Activated CD4-positive, alpha-beta memory T cell treated with anti-CD3 and anti-CD28 coated beads for 36 hours (primary cell): Measurements from ENCODE around the gene AGL. TPM values are rescaled to one million over a fixed set of nuclear protein-coding genes. Genes with fewer than 3 reads are reported as not detected.
A peak's percentile ranks its signal among the peaks of the same experiment; 100 is the strongest.
"Not testable (repeated sequence)": the region's sequence is repeated elsewhere in the genome, so short reads cannot be mapped to it uniquely, and the experiment has no call there.

ENCODE experiments used
- CTCF ChIA-PET: fragments of 350-600 bp; sonication (Branson Sonifier 250); formaldehyde crosslinking; loops from one replicate; lab custom pipeline; 2021; ENCODE audit warnings: antibody characterized with exemption, inconsistent platforms; lab: Charles Lee
- POLR2A ChIA-PET: fragments of 350-600 bp; sonication (Branson Sonifier 250); formaldehyde crosslinking; loops from one replicate; lab custom pipeline; 2021; ENCODE audit warnings: antibody characterized with exemption; lab: Charles Lee
- DNase-seq: peaks from one replicate; pipeline ENCODE4 v3.0.0-alpha.2; 2020
- H3K27ac Mint-ChIP-seq: one replicate; pipeline ENCODE4 v1.8.0; 2021; ENCODE audit warnings: mixed read lengths
- H3K27me3 Mint-ChIP-seq: one replicate; pipeline ENCODE4 v1.8.0; 2021; ENCODE audit warnings: mixed read lengths
- H3K36me3 Mint-ChIP-seq: one replicate; pipeline ENCODE4 v1.8.0; 2021; ENCODE audit warnings: mixed read lengths
- H3K4me1 Mint-ChIP-seq: one replicate; pipeline ENCODE4 v1.8.0; 2021; ENCODE audit warnings: low read depth, mixed read lengths
- H3K4me3 Mint-ChIP-seq: one replicate; pipeline ENCODE4 v1.8.0; 2021; ENCODE audit warnings: mild to moderate bottlenecking, mixed read lengths
- H3K9me3 Mint-ChIP-seq: one replicate; pipeline ENCODE4 v1.8.0; 2021; ENCODE audit warnings: mixed read lengths
- intact Hi-C: fragments of 100-400 bp; cut with micrococcal nuclease; formaldehyde crosslinking; loops from one replicate; pipeline ENCODE4 v1.15.1; 2023
- total RNA-seq, 2 experiments: library from RNA; stranded (reverse); gene quantifications; one replicate each; pipeline ENCODE4 v1.2.3, GENCODE V29; 2021

The AGL gene
- total RNA-seq, 2 experiments from 2014 or later = 19.0 to 19.7 TPM

DNA sequence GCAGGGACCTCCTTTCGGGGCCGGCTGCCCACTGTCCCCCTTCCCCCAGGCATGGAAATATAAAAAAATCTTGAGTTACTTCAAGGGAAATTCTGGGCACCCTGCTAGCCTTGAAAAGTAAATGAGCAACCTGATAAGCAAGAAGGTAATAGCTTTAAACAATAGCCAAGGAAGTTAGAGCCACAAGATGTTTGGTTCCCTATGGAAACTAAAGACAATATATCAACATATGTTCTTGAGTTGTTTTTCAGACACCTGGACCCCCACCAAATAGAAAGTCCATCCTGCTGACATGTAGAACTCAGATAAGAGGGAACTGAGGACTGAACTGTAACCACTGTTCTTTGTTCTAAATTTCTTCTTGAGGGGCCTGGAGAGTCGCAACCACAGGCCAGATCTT lies 100.3 kb downstream of the AGL start:
- no peak for DNase-seq
- Mint-ChIP-seq H3K4me3 (no peak overlapping the region), H3K4me1 (no peaks in the 10 kb centered on the region), H3K36me3 (no peaks in the 10 kb centered on the region), H3K27me3 (no peaks in the 10 kb centered on the region), H3K9me3 (no peaks in the 10 kb centered on the region), H3K27ac (no peak overlapping the region)
- ChIA-PET CTCF (no interaction called here), POLR2A (no interaction called here)
- intact Hi-C loops = no loop called here

DNA sequence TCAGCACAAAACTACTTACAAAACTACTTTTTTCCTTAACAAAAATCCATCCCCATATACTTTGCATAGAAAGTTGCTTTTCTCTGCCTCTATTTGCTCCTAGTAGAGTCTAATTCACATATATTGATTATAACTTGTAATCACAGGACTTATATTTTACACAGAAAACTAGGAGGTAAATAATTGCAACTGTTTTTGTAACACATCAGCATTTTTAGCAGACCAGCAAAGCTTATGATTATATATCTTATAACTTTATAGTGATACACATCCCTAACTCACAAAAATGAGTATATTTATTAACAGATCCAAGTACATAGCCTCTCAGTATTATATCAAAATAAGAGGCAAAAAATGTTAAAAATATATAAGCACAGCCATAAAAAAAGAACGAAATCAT lies 102.4 kb downstream of the AGL start:
- CTCF ChIA-PET = interaction anchor here (0.6 to 1.1 kb wide), 2 partner anchors 47 to 617 kb away, joined by 3 read pairs; no protein-coding TSS in a partner anchor

DNA sequence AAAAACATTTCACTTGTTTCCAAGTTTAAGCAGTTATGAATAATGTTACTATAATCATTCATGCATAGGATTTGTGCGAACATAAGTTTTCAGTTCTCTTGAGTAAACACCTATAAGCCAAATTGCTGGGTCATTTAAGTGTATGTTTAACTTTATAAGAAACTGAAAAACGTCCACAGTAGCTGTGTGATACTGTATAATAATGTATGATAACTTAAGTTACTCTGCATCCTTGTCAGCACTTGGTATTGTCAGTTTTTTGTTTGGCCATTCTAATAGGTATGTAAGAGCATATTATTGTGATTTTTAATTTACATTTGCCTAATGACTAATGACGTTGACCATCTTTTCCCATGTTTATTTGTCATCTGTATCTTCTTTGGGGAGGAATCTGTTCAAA lies 105.2 kb downstream of the AGL start:
- Mint-ChIP-seq H3K36me3 (no peaks in the 10 kb centered on the region), H3K27me3 (no peaks in the 10 kb centered on the region), H3K9me3 (no peaks in the 10 kb centered on the region), H3K27ac (no peak overlapping the region), H3K4me3 (no peak overlapping the region), H3K4me1 (no peaks in the 10 kb centered on the region)
- no peak for DNase-seq
- intact Hi-C loops = no loop called here
- ChIA-PET POLR2A (no interaction called here), CTCF (no interaction called here)

More for the DNA sequence above, 102.4 kb downstream of the AGL start:
- intact Hi-C loops = no loop called here
- Mint-ChIP-seq H3K27me3 (no peaks in the 10 kb centered on the region), H3K4me3 (no peak overlapping the region), H3K4me1 (no peaks in the 10 kb centered on the region), H3K9me3 (no peaks in the 10 kb centered on the region), H3K27ac (no peak overlapping the region), H3K36me3 (no peaks in the 10 kb centered on the region)
- no peak for DNase-seq
- POLR2A ChIA-PET = no interaction called here

DNA sequence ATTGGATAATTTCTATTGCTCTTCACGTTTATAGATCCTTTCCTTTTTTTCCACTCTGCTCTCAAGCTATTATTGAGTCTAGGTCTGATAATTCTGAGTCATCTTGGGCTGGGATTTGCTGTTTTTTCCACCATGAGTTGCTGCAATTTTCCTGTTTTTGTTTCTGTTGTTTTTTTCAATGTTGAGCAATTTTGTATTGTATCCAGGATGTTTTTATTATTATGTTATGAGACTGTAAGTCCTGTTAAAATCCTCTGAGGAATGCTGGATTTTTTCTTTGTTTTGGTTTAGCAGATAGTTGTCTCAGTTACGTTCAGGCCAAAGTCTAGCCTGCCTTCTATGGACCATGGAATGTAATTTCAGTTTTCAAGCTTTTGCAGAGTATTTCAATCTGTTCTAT lies 106.6 kb downstream of the AGL start:
- no peaks in the 10 kb centered on the region for H3K4me1 Mint-ChIP-seq
- no peak for DNase-seq
- ChIA-PET CTCF (no interaction called here), POLR2A (no interaction called here)
- H3K4me3 Mint-ChIP-seq = no peak overlapping the region
- no peaks in the 10 kb centered on the region for H3K36me3 Mint-ChIP-seq
- no peaks in the 10 kb centered on the region for H3K27me3 Mint-ChIP-seq
- H3K9me3 Mint-ChIP-seq = no peaks in the 10 kb centered on the region
- no peak overlapping the region for H3K27ac Mint-ChIP-seq
- intact Hi-C loops = no loop called here

DNA sequence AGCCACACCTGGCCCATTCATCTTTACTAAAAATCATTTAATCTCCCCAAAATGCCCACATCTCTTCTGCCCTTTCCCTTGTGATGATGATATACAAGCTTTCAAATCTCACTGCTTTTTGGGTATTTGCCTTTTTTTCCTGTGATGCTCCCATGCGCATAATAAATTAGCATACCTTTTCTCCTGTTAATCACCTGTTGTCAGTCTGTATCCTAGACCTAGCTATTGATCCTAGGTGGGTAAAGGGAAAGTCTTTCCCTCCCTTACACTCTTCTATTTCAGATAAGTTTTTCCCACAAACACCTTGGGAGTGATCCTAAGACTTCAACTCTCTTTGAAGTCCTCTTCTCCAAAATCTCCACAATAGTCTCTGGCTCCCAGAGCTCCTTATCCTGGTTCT lies 107.7 kb downstream of the AGL start:
- CTCF ChIA-PET = no interaction called here
- H3K27me3 Mint-ChIP-seq = no peaks in the 10 kb centered on the region
- no peak for DNase-seq
- H3K9me3 Mint-ChIP-seq = no peaks in the 10 kb centered on the region
- no peaks in the 10 kb centered on the region for H3K36me3 Mint-ChIP-seq
- H3K27ac Mint-ChIP-seq = no peak overlapping the region
- intact Hi-C loops = no loop called here
- no peak overlapping the region for H3K4me3 Mint-ChIP-seq
- H3K4me1 Mint-ChIP-seq = no peaks in the 10 kb centered on the region
- POLR2A ChIA-PET = interaction anchor here (0.6 kb wide), 1 partner anchor 1155 kb away, joined by 3 read pairs; no protein-coding TSS in a partner anchor

DNA sequence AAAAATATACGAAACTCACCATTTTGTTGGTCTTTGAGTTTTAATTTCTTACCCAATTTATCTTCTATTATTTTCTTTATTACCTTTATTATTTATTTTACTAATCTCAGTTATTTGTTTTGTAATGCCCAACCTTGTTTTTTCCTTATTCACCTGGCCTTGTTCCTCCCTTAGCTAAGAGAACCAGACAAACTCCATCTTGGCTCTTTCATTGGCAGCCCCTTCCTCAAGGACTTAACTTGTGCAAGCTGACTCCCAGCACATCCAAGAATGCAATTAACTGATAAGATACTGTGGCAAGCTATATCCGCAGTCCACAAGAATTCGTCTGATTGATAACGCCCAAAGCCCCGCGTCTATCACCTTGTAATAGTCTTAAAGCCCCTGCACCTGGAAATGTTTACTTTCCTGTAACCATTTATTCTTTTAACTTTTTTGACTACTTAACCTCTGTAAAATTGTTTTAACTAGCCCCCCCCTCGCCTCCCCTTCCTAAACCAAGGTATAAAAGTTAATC lies 109.1 kb downstream of the AGL start:
- H3K9me3 Mint-ChIP-seq, H3K27ac Mint-ChIP-seq, intact Hi-C loops, H3K27me3 Mint-ChIP-seq, POLR2A ChIA-PET, H3K36me3 Mint-ChIP-seq, H3K4me3 Mint-ChIP-seq, DNase-seq, H3K4me1 Mint-ChIP-seq, CTCF ChIA-PET: not testable (repeated sequence)

DNA sequence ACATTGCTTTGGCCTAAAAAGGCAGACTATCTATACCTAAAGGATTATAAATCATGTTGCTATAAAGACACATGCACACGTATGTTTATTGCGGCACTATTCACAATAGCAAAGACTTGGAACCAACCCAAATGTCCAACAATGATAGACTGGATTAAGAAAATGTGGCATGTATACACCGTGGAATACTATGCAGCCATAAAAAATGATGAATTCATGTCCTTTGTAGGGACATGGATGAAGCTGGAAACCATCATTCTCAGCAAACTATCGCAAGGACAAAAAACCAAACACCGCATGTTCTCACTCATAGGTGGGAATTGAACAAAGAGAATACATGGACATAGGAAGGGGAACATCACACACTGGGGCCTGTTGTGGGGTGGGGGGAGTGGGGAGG lies 110.1 kb downstream of the AGL start:
- H3K4me1 Mint-ChIP-seq, CTCF ChIA-PET, H3K9me3 Mint-ChIP-seq, H3K36me3 Mint-ChIP-seq, DNase-seq, H3K4me3 Mint-ChIP-seq, POLR2A ChIA-PET, H3K27me3 Mint-ChIP-seq, H3K27ac Mint-ChIP-seq: not testable (repeated sequence)
- intact Hi-C loops = loop anchor here (10.0 kb wide), 1 partner anchor 495 kb away; no protein-coding TSS in a partner anchor

DNA sequence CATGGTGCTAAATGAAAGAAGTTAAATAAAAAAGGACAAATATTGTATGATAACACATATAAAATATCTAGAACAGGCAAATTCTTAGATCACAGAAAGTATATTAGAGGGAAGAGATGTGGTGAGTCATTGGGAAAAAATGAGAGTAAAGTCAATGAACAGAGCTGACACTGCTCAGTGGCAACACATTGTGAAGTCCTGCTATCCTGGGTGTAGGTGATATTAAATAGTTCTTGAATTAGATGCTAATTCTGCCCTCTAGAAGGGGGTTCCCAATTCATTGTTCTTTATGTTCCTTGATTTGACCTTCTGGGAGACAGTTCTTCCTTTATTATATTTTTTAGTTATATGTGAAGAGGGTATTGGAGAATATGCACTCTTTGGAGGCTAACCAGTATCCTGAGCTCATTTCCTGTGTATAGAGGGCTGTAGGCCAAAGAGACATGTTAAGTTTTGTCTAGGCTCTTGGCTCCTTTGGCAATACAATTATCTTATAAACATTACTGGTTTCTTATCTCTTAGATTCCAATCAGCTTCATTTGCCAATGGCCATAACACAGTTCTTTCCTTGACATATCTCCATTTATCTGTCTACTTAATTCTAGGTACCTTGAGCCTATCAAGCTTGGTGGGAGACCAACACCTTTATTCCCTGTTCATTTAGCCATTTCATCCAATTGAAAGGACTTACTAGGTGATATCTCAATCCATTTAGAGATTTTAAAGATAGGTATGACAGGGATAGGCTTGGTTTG lies 113.1 kb downstream of the AGL start:
- CTCF ChIA-PET = no interaction called here
- peaks cover under 1% of the 10 kb centered on the region for H3K4me1 Mint-ChIP-seq
- DNase-seq = no peak
- POLR2A ChIA-PET = no interaction called here
- no peak overlapping the region for H3K27ac Mint-ChIP-seq
- H3K9me3 Mint-ChIP-seq = no peaks in the 10 kb centered on the region
- H3K36me3 Mint-ChIP-seq = no peaks in the 10 kb centered on the region
- no peak overlapping the region for H3K4me3 Mint-ChIP-seq
- no peaks in the 10 kb centered on the region for H3K27me3 Mint-ChIP-seq
- intact Hi-C loops = loop anchor here (10.0 kb wide), 1 partner anchor 492 kb away; no protein-coding TSS in a partner anchor

DNA sequence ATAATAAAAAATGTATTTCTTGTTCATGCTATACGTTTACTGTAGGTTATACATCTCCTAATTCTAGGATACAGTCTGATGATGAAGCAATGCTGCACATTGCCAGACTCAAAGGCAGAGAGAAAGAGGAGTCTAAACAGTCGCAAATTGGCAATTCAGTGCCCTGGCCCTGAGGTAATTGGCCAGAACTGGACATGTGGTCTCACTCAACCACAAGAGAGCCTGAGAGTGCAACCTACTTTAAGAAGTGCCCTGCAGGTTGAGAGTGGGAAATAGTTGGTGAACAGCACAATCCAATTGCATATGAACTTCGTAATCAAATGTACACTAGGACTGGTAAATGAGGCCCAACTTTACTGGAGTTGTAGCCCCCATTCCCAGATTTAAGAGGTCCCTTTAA lies 114.6 kb downstream of the AGL start:
- ChIA-PET POLR2A (no interaction called here), CTCF (no interaction called here)
- H3K4me1 Mint-ChIP-seq = peaks cover 6% of the 10 kb centered on the region
- H3K27ac Mint-ChIP-seq = no peak overlapping the region
- H3K27me3 Mint-ChIP-seq = no peaks in the 10 kb centered on the region
- DNase-seq = no peak
- intact Hi-C loops = loop anchor here (10.0 kb wide), 1 partner anchor 490 kb away; no protein-coding TSS in a partner anchor
- no peak overlapping the region for H3K4me3 Mint-ChIP-seq
- H3K36me3 Mint-ChIP-seq = no peaks in the 10 kb centered on the region
- no peaks in the 10 kb centered on the region for H3K9me3 Mint-ChIP-seq

DNA sequence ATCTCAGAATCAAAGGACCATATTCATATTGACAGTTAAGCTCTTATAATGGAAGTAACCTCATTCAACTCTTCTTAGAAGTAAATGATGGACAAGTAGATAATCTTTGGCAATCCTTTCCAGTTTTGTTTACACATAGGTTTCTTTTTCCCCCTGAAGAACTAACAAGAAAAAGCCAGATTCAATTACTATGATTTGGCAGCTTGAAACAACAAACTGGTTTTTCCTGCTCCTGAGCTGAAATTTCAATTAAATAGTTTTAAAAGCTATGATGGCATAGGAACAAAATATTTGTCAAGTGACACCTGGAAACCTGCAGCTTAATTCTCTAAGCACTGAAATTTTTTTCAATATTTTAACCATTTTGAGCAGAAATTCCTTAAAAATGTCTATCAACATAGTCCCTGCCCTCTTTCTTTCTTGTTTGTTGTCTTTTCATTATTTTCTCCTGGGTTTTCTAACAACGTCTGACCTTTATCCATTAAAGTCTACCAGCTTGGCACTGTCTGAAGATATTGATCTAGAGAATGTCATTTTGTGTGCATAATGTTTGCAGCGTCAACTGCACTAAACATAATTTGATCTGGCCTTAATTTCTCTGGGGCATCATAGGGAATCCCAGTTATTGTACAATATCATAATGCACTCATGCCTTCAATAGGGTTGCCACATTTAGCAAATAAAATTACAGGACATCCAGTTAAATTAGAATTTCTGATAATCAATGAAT lies 115.7 kb downstream of the AGL start:
- Mint-ChIP-seq H3K4me3 (no peak overlapping the region), H3K36me3 (no peaks in the 10 kb centered on the region), H3K9me3 (no peaks in the 10 kb centered on the region), H3K4me1 (peaks cover 11% of the 10 kb centered on the region), H3K27me3 (no peaks in the 10 kb centered on the region), H3K27ac (no peak overlapping the region)
- intact Hi-C loops = loop anchor here (10.0 kb wide), 1 partner anchor 489 kb away; no protein-coding TSS in a partner anchor
- DNase-seq = no peak
- CTCF ChIA-PET = no interaction called here
- POLR2A ChIA-PET = no interaction called here

DNA sequence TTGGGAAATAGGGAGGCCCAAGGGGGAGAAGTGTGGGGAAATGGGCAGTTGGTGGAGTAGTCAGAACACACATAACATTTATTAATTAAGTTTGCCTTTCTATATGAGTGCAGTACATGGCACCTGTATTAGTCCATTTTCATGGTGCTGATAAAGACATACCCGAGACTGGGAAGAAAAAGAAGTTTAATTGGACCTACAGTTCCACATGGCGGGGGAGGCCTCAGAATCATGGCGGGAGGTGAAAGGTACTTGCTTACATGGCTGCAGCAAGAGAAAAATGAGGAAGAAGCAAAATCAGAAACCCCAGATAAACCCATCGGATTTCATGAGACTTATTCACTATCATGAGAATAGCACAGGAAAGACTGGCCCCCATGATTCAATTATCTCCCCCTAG lies 118.1 kb downstream of the AGL start:
- H3K4me3 Mint-ChIP-seq = no peak overlapping the region

DNA sequence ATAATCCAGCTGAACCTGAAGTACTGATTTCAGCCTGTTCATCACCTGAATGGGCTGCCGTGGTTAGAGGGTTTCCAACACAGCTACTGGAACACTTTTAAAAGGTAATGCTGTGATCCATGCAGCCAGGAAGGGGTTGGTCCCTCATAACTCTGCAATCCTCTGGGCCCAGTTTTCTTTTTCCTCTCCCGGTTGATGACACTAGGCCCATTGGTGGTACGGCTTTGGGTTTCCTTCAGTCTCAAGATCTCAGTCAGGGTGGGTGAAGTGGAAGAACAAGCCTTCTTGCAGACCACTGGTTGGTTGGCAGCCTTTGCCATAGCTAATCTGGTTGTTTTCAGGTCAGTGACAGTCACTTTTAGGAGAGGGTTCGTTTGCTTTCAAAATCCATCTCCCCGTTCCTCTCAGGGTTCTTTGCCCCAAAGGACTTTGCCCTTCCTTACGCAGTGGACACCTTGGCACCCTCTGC lies 119.1 kb downstream of the AGL start:
- no peaks in the 10 kb centered on the region for H3K36me3 Mint-ChIP-seq
- H3K27me3 Mint-ChIP-seq = no peaks in the 10 kb centered on the region
- no peak for DNase-seq
- intact Hi-C loops = loop anchor here (10.0 kb wide), 1 partner anchor 486 kb away; no protein-coding TSS in a partner anchor
- no peaks in the 10 kb centered on the region for H3K9me3 Mint-ChIP-seq
- peaks cover 18% of the 10 kb centered on the region for H3K4me1 Mint-ChIP-seq
- ChIA-PET POLR2A (interaction anchor here (0.6 to 1.6 kb wide), 5 partner anchors 29 to 474 kb away, joined by 3 to 12 read pairs (median 3); a partner anchor contains a TSS), CTCF (interaction anchor here (1.0 to 1.4 kb wide), 3 partner anchors 56 to 494 kb away, joined by 3 read pairs; a partner anchor contains a TSS)
- H3K27ac Mint-ChIP-seq = peak overlapping the region; percentile 82
- peak overlapping the region; percentile 100 for H3K4me3 Mint-ChIP-seq

More for the DNA sequence above, 118.1 kb downstream of the AGL start:
- ChIA-PET CTCF (no interaction called here), POLR2A (no interaction called here)
- H3K27ac Mint-ChIP-seq = no peak overlapping the region
- H3K27me3 Mint-ChIP-seq = no peaks in the 10 kb centered on the region
- H3K9me3 Mint-ChIP-seq = no peaks in the 10 kb centered on the region
- intact Hi-C loops = loop anchor here (10.0 kb wide), 1 partner anchor 487 kb away; no protein-coding TSS in a partner anchor
- DNase-seq = no peak
- H3K36me3 Mint-ChIP-seq = no peaks in the 10 kb centered on the region
- H3K4me1 Mint-ChIP-seq = peaks cover 18% of the 10 kb centered on the region
